ENCODE measurements around the gene DACT2.
"Not testable (repeated sequence)": the region's sequence is repeated elsewhere in the genome, so short reads cannot be mapped to it uniquely, and the experiment has no call there.

The DACT2 gene

GRCh38 chr6:168319279-168320111, at the start of gene DACT2:
DACT2 (minus strand) TSS chr6:168319777; CDS start chr6:168319633, 144 bp downstream.
- DNase-seq, result no peak

DNA sequence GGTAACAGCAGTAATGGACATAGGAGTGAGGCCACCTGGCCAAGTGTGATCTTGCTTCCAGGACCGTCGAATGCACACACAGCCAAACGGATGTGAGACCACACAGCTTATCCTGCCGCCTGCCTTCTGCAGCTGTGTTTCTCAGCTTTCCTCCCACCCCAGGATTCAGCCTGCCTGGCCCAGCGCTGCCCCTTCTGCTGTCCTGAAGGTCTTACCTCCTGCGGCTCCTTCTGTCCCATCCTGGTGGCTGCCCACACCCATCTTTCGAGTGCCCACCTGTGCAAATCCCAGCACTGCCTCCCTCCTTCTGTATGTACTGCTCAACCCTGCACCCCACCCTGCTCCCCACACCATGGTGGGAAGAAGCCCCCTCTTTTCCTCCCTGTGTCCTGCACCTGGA, 49.4 kb upstream of the DACT2 start:
- no peak for DNase-seq

DNA sequence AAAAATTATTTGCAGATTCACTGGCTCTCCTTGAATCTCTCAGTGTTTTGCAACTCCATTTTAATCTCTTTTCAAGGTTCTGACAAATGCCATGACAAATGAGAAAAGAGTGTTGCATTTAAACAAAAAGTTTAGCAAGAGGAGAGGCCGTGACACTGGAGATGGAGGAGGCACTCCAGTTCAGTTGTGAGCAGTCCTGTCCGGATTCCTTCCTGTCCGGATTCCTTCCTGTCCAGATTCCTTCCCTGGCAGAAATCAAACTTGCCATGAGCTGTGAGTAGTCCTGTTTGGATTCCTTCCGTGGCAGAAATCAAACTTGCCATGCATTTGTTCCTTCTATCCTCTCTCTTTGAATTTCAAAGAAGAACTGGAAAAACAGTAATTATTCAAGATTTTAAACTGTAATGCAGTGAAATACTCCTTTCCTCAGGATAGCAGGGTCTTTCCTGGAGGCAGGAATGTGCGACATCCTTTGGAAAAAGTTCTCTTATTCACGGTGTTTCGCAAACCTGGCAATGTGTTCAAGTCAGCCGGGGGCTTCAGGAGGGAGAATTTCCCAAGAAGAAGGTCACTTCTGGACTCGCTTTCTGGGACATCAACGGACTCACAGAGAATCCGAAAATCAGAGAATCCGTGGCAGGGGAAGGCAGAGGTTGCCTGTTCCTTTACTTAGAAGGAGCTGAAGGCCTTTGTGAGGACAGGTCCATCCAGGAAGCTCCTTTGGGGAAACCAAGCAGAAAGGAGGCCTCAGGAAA, 48.7 kb upstream of the DACT2 start:
- DNase-seq, result peak; percentile 83

GRCh38 chr6:168367285-168367751, 47.7 kb upstream of the DACT2 start:
- DNase-seq, result peak; percentile 54

DNA sequence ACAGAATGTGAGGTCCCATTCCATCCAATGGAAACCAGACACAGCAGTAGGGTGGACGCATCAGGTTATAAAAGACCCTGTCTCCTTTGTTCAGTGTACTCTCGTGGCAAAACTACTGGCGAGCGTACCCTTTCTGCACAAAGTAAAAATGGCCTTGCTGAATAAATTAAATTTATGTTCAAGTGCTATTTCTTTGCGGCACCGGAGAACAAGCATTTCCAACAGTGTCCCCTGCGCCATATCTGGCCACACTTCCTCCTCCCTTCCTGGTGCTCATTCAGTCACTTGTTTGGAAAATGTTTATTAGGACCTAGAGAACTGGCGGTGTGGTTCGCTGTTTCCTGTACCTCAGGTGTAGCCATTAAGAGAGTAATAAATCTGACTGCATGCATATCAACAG, 46.9 kb upstream of the DACT2 start:
- DNase-seq, result no peak

GRCh38 chr6:168365422-168366165, 46.0 kb upstream of the DACT2 start:
- no peak for DNase-seq

DNA sequence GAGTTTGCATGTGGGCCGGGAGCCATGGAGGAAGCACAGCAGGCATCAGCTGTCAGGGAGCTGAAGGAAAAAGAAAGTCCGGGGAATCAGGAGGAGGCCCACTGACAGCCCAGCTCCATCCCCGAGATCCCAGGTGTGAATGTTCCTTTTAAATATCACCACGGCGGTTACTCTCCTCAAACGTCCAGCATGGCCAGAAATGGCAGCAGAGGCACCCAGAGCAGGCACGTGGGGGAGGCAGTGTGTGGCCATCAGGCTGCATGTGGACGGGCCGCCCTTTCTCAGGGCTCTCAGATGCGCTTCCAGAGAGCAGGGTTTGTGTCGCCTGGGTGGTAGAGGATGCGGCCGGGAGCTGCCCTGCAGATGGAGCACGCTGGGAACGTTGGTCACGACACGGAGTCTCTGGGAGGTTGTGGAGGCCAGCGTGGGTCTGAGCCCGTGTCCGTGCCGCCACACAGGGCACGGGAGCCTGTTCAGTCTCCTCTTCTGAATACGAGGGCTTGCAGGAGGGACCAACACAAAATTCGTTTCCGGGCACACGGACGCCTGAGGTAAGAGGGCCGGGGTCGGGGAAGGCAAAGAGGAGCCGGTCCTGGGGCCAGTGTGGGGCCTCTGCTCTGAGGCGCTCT, 45.3 kb upstream of the DACT2 start:
- DNase-seq, result no peak

- DNase-seq, result no peak
Observed at GRCh38 chr6:168363811-168364792, 44.5 kb upstream of the DACT2 start.

DNA sequence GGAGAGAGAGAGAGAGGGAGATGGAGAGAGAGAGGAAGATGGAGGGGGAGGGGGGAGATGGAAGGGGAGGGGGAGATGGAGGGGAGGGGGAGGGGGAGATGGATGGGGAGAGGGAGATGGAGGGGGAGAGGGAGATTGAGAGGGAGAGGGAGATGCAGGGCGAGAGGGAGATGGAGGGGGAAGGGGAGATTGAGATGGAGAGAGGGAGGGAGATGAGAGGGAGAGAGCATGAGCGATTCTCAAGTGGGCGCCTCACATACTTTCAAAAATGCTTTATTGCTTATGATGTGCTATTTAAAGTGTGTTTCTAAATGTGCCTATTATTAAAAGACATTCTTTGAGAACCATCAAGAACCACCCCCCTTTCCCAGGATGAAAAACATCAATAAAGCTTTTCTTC, 43.7 kb upstream of the DACT2 start:
- DNase-seq, result no peak

GRCh38 chr6:168362276-168362990, 42.9 kb upstream of the DACT2 start:
- no peak for DNase-seq

GRCh38 chr6:168361766-168362165, 42.2 kb upstream of the DACT2 start:
- DNase-seq, result no peak

- DNase-seq, result no peak
Observed at GRCh38 chr6:168359794-168360193, 40.2 kb upstream of the DACT2 start.

DNA sequence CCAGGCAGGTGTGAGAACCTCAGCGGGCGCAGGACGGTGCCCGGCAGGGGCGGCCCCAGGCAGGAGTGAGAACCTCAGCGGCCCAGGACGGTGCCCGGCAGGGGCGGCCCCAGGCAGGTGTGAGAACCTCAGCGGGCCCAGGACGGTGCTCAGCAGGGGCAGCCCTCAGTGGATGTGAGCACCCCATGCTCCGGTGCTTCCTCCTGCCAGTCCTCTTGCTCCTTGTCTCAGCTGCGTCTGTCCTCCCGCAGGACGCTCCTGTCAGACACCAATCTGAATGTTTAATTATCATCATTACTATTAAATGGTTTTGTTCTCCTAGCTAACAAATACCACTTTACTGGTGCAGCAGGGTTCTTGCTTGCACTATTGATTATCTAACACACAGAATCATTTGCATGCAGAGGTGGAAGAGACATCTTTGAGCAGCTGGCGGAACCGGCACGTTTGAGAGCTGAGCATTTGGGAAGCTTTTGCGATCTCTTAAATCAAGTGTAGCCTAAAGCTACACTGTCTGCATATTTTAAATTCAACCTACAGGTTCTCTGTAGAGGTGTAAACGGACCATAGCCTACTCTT, 39.4 kb upstream of the DACT2 start:
- DNase-seq, result no peak

DNA sequence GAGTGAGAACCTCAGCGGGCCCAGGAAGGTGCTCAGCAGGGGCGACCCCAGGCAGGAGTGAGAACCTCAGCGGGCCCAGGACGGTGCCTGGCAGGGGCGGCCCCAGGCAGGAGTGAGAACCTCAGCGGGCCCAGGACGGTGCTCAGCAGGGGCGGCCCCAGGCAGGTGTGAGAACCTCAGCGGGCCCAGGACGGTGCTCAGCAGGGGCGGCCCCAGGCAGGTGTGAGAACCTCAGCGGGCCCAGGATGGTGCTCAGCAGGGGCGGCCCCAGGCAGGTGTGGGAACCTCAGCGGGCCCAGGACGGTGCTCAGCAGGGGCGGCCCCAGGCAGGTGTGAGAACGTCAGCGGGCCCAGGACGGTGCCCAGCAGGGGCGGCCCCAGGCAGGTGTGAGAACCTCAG, 37.3 kb upstream of the DACT2 start:
- DNase-seq, result not testable (repeated sequence)

DNA sequence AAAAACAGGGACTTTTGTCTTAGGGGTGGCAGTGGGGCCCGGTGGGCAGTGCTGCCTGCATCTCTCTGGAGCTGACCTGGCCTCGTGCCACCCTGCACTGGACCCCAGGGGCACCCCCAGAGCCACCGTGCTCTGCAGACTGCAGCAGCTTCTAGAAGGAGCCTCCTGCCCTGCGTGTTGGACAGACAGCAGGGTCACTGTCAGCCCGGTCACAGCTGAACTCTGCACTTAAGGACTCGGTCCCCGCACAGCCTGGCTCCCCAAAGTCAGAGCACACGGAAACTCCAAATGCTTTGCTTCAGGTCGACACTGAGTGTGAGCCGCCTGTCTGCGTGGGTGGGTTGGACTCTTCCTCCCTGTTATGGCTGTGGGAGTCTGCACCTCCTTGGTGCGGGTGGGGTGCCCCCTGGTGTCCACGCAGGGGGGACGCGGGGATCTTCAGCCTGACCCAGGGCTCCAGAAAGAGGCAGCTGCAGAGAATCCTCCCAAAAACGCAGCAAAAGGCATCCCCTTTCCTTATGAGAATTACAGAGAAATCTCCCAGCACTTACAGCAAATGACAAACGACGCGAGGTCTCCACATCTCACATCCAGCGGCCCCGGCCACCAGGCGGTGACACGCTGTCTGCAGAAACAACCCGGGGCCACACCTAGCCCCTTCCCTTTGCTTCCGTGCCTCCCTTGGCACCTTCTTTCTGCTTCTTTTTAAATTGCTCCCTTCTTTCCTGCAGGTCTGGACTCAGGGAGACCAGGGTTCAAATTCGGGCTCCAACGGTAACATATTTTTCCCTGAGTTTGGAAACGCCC, 36.3 kb upstream of the DACT2 start:
- peak; percentile 35 for DNase-seq

GRCh38 chr6:168354338-168354737, 34.8 kb upstream of the DACT2 start:
- DNase-seq, result no peak

DNA sequence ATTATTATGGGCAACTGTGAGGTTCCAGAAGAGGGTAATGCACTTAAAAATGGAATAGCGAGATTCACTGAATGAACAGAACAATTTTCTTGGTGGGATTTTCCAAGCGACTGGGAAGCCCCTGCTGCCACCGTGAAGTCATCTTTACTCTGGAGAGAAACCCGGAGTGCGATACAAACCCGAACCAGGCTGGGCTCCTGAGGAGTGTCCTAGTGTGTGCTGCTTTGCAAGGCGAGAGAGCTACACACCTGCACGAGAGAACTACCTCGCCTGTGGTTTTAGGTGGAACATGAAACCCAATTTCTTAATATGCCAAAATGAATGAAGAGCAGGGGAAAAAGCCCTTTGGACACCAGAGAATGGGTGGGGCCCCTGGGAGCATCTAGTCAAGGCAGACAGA, 33.5 kb upstream of the DACT2 start:
- DNase-seq, result no peak

- DNase-seq, result no peak
Observed at GRCh38 chr6:168352096-168352495, 32.5 kb upstream of the DACT2 start.

- no peak for DNase-seq
Observed at GRCh38 chr6:168349718-168350210, 30.2 kb upstream of the DACT2 start.

All from NCI-H226 (cell line).